Measurements from ENCODE around the gene QSER1.

The QSER1 gene

GRCh38 chr11:32920570-32920969 is 28.0 kb downstream of the QSER1 start:
- H3K27me3 ChIP-seq (ENCODE audit: low read length), result no peaks in the 10 kb centered on the region
- H3K79me2 ChIP-seq (ENCODE audit: insufficient read depth, low read length), result peaks cover 32% of the 10 kb centered on the region
- no peaks in the 10 kb centered on the region for H3K9me3 ChIP-seq (ENCODE audit: insufficient read depth, low read length)
- no peaks in the 10 kb centered on the region for H3K36me3 ChIP-seq (ENCODE audit: low read length)
- no peaks in the 10 kb centered on the region for H3F3A ChIP-seq (ENCODE audit: insufficient read depth)
- H3K4me3 ChIP-seq (ENCODE audit: insufficient read depth, low read length, poor library complexity, severe bottlenecking), result no peak overlapping the region
- no peak overlapping the region for H3K27ac ChIP-seq (ENCODE audit: low read depth, low read length)
- H3K4me2 ChIP-seq (ENCODE audit: low read depth, low read length, poor library complexity, severe bottlenecking), result no peak overlapping the region
- no peak overlapping the region for H3K9ac ChIP-seq (ENCODE audit: low read length)
- H2AFZ ChIP-seq (ENCODE audit: low read depth, low read length, severe bottlenecking), result no peak overlapping the region
- H3K9me2 ChIP-seq (replicated peaks; ENCODE audit: insufficient read depth, low read length), result no peaks in the 10 kb centered on the region
- no peaks in the 10 kb centered on the region for H4K20me1 ChIP-seq (ENCODE audit: low read depth, low read length)
- TF ChIP-seq, protein P1, sequence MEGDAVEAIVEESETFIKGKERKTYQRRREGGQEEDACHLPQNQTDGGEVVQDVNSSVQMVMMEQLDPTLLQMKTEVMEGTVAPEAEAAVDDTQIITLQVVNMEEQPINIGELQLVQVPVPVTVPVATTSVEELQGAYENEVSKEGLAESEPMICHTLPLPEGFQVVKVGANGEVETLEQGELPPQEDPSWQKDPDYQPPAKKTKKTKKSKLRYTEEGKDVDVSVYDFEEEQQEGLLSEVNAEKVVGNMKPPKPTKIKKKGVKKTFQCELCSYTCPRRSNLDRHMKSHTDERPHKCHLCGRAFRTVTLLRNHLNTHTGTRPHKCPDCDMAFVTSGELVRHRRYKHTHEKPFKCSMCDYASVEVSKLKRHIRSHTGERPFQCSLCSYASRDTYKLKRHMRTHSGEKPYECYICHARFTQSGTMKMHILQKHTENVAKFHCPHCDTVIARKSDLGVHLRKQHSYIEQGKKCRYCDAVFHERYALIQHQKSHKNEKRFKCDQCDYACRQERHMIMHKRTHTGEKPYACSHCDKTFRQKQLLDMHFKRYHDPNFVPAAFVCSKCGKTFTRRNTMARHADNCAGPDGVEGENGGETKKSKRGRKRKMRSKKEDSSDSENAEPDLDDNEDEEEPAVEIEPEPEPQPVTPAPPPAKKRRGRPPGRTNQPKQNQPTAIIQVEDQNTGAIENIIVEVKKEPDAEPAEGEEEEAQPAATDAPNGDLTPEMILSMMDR (IDR thresholded peaks at IDR 0.05; ENCODE audit: insufficient read depth, low read length, poor library complexity, severe bottlenecking), result no peak
- TF ChIP-seq EZH2phosphoT487 (conservative IDR thresholded peaks at IDR 0.05; ENCODE audit: low read length), result no peak

DNA sequence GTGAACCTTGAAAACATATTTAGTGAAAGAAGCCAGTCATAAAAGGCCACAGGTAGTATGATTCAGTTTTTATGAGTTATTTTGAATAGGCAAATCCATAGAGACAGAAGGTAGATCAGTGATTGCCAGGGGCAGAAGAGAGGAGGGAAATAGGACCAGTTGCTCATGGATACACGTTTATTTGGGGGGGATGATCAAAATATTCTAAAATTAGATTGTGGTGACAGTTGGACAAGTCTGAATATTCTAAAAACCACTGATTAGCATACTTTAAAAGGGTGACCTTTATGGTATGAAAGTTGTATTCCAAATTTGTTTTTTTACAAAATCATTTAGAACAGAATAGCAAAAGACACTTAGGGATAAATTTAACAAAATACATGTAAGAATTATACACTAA is 28.6 kb downstream of the QSER1 start:
- Histone ChIP-seq H3K4me3 (ENCODE audit: insufficient read depth, low read length, poor library complexity, severe bottlenecking) (no peak overlapping the region), H2AFZ (ENCODE audit: low read depth, low read length, severe bottlenecking) (no peak overlapping the region), H4K20me1 (ENCODE audit: low read depth, low read length) (no peaks in the 10 kb centered on the region), H3K36me3 (ENCODE audit: low read length) (no peaks in the 10 kb centered on the region), H3K9me2 (replicated peaks; ENCODE audit: insufficient read depth, low read length) (no peaks in the 10 kb centered on the region), H3F3A (ENCODE audit: insufficient read depth) (no peaks in the 10 kb centered on the region), H3K27ac (ENCODE audit: low read depth, low read length) (no peak overlapping the region), H3K27me3 (ENCODE audit: low read length) (no peaks in the 10 kb centered on the region), H3K9ac (ENCODE audit: low read length) (no peak overlapping the region), H3K79me2 (ENCODE audit: insufficient read depth, low read length) (peaks cover 37% of the 10 kb centered on the region), H3K9me3 (ENCODE audit: insufficient read depth, low read length) (no peaks in the 10 kb centered on the region), H3K4me2 (ENCODE audit: low read depth, low read length, poor library complexity, severe bottlenecking) (no peak overlapping the region)
- no peak for TF ChIP-seq EZH2phosphoT487 (conservative IDR thresholded peaks at IDR 0.05; ENCODE audit: low read length)
- TF ChIP-seq, protein P1 (IDR thresholded peaks at IDR 0.05; ENCODE audit: insufficient read depth, low read length, poor library complexity, severe bottlenecking), result no peak

GRCh38 chr11:32931606-32932005 is 39.0 kb downstream of the QSER1 start:
- Histone ChIP-seq H3K4me2 (ENCODE audit: low read depth, low read length, poor library complexity, severe bottlenecking) (no peak overlapping the region), H3K9ac (ENCODE audit: low read length) (no peak overlapping the region), H3K4me3 (ENCODE audit: insufficient read depth, low read length, poor library complexity, severe bottlenecking) (no peak overlapping the region), H3K27ac (ENCODE audit: low read depth, low read length) (no peak overlapping the region), H3K9me3 (ENCODE audit: insufficient read depth, low read length) (no peaks in the 10 kb centered on the region), H4K20me1 (ENCODE audit: low read depth, low read length) (no peaks in the 10 kb centered on the region), H3K36me3 (ENCODE audit: low read length) (peaks cover 13% of the 10 kb centered on the region; the same call in 1 of the 2 replicates), H2AFZ (ENCODE audit: low read depth, low read length, severe bottlenecking) (no peak overlapping the region), H3K27me3 (ENCODE audit: low read length) (no peaks in the 10 kb centered on the region), H3K9me2 (replicated peaks; ENCODE audit: insufficient read depth, low read length) (no peaks in the 10 kb centered on the region), H3K79me2 (ENCODE audit: insufficient read depth, low read length) (no peaks in the 10 kb centered on the region), H3F3A (ENCODE audit: insufficient read depth) (no peaks in the 10 kb centered on the region)
- TF ChIP-seq EZH2phosphoT487 (conservative IDR thresholded peaks at IDR 0.05; ENCODE audit: low read length), result no peak
- TF ChIP-seq, protein P1 (IDR thresholded peaks at IDR 0.05; ENCODE audit: insufficient read depth, low read length, poor library complexity, severe bottlenecking), result no peak

Data from SU-DHL-6 (cell line).